IMR-90 (cell line): Measurements from ENCODE around the gene CYP2R1. TPM values are rescaled to one million over a fixed set of nuclear protein-coding genes. Genes with fewer than 3 reads are reported as not detected.
A peak's percentile ranks its signal among the peaks of the same experiment; 100 is the strongest.

Source experiments
- ATAC-seq: fragments of 200-7000 bp; cut with Tn5 transposase; 2 replicates; pipeline ENCODE4 v1.9.1; 2020; ENCODE audit warnings: low read depth, mild to moderate bottlenecking, moderate library complexity
- Bru-seq: library from RNA; stranded (reverse); fragments of 400-500 nt; gene quantifications from one replicate; lab custom pipeline; 2021; lab: Mats Ljungman, UMichigan
- BruChase-seq, 2 experiments: library from RNA; stranded (reverse); fragments of 400-500 nt; gene quantifications; one replicate each; lab custom pipeline; 2021; lab: Mats Ljungman, UMichigan
- BruUV-seq: library from RNA; stranded (reverse); fragments of 400-500 nt; replicated peaks from 2 replicates; lab custom pipeline; 2021; lab: Mats Ljungman, UMichigan
- CTCF ChIA-PET: fragments of 300-600 bp; formaldehyde crosslinking; extraction: SDS; loops from one replicate; lab custom pipeline; 2021; ENCODE audit warnings: antibody characterized with exemption; lab: Yijun Ruan, JAX
- POLR2A ChIA-PET: fragments of 300-600 bp; sonication (Branson Sonifier 250); formaldehyde crosslinking; loops from one replicate; lab custom pipeline; 2022; ENCODE audit warnings: antibody characterized with exemption; ENCODE audit not compliant: unreplicated experiment; lab: Charles Lee
- DNase-seq: peaks from one replicate; pipeline ENCODE4 v3.0.0; 2013
- H2AFZ ChIP-seq: replicated peaks from 2 replicates; pipeline ENCODE3; 2013; ENCODE audit warnings: low read length, mild to moderate bottlenecking; ENCODE audit not compliant: poor library complexity
- H2AK5ac ChIP-seq: 2 replicates; pipeline ENCODE4 v1.6.1; 2013; ENCODE audit warnings: low read depth, low read length, inconsistent platforms
- H2AK9ac ChIP-seq: replicated peaks from 2 replicates; pipeline ENCODE3; 2013; ENCODE audit warnings: mild to moderate bottlenecking, low read depth, low read length, moderate library complexity; ENCODE audit not compliant: poor library complexity
- H2BK120ac ChIP-seq: 2 replicates; pipeline ENCODE4 v1.6.1; 2013; ENCODE audit warnings: low read depth, low read length, inconsistent platforms
- H2BK15ac ChIP-seq: 3 replicates; pipeline ENCODE4 v1.6.1; 2013; ENCODE audit warnings: low read depth, low read length, inconsistent platforms
- H2BK20ac ChIP-seq: 2 replicates; pipeline ENCODE4 v1.6.1; 2013; ENCODE audit warnings: low read depth, mild to moderate bottlenecking, inconsistent platforms, low read length, moderate library complexity
- H2BK5ac ChIP-seq: 2 replicates; pipeline ENCODE4 v1.6.1; 2013; ENCODE audit warnings: mild to moderate bottlenecking, low read depth, low read length, inconsistent platforms; ENCODE audit not compliant: poor library complexity, severe bottlenecking
- H3K14ac ChIP-seq: replicated peaks from 2 replicates; pipeline ENCODE4 v1.6.1; 2013; ENCODE audit warnings: low read depth, low read length, inconsistent platforms
- H3K18ac ChIP-seq: 2 replicates; pipeline ENCODE4 v1.6.1; 2013; ENCODE audit warnings: low read depth, low read length, control low read depth
- H3K23ac ChIP-seq: 2 replicates; pipeline ENCODE4 v1.6.1; 2013; ENCODE audit warnings: low read depth, low read length, inconsistent platforms
- H3K27ac ChIP-seq: 2 replicates; pipeline ENCODE4 v1.5.1; 2013; ENCODE audit warnings: mild to moderate bottlenecking, control low read depth, low read length; ENCODE audit not compliant: insufficient read depth
- H3K27me3 ChIP-seq: 2 replicates; pipeline ENCODE4 v1.6.1; 2013; ENCODE audit warnings: low read length; ENCODE audit not compliant: control insufficient read depth, insufficient read depth
- H3K36me3 ChIP-seq: 2 replicates; pipeline ENCODE4 v1.6.1; 2013; ENCODE audit warnings: low read length, mixed read lengths; ENCODE audit not compliant: control insufficient read depth, insufficient read depth
- H3K4ac ChIP-seq: 2 replicates; pipeline ENCODE4 v1.6.1; 2013; ENCODE audit warnings: low read depth, low read length, inconsistent platforms
- H3K4me1 ChIP-seq: 2 replicates; pipeline ENCODE4 v1.6.1; 2013; ENCODE audit warnings: low read length, mixed read lengths; ENCODE audit not compliant: control insufficient read depth, insufficient read depth
- H3K4me2 ChIP-seq: 2 replicates; pipeline ENCODE4 v1.6.1; 2013; ENCODE audit warnings: low read depth, mild to moderate bottlenecking, control low read depth, low read length, moderate library complexity
- H3K4me3 ChIP-seq: 2 replicates; pipeline ENCODE4 v1.5.1; 2013; ENCODE audit warnings: low read depth, mild to moderate bottlenecking, control low read depth, low read length, moderate library complexity; ENCODE audit not compliant: insufficient read depth
- H3K56ac ChIP-seq: 2 replicates; pipeline ENCODE4 v1.6.1; 2013; ENCODE audit warnings: low read length, inconsistent platforms; ENCODE audit not compliant: insufficient read depth; ENCODE audit errors: extremely low read depth
- H3K79me1 ChIP-seq, 2 experiments: 2 replicates each; pipeline ENCODE4 v1.6.1; 2013; ENCODE audit warnings: low read length in 2 of 2, inconsistent platforms in 1 of 2, low read depth in 1 of 2
- H3K9ac ChIP-seq: 2 replicates; pipeline ENCODE4 v1.6.1; 2013; ENCODE audit warnings: low read depth, low read length, control low read depth
- H3K9me1 ChIP-seq: 2 replicates; pipeline ENCODE4 v1.6.1; 2013; ENCODE audit warnings: low read length, inconsistent platforms; ENCODE audit not compliant: insufficient read depth
- H3K9me3 ChIP-seq: 2 replicates; pipeline ENCODE4 v1.6.1; 2013; ENCODE audit warnings: low read length; ENCODE audit not compliant: control insufficient read depth, insufficient read depth
- H4K20me1 ChIP-seq: 2 replicates; pipeline ENCODE4 v1.6.1; 2013; ENCODE audit warnings: low read length, inconsistent platforms; ENCODE audit not compliant: insufficient read depth
- H4K5ac ChIP-seq: 2 replicates; pipeline ENCODE4 v1.6.1; 2013; ENCODE audit warnings: mild to moderate bottlenecking, low read depth, low read length, control low read depth
- H4K8ac ChIP-seq, 2 experiments: 2 replicates each; pipeline ENCODE4 v1.6.1; 2013; ENCODE audit warnings: low read depth in 2 of 2, low read length in 2 of 2, control low read depth in 1 of 2, inconsistent platforms in 1 of 2
- H4K91ac ChIP-seq: 2 replicates; pipeline ENCODE4 v1.6.1; 2013; ENCODE audit warnings: low read depth, low read length, inconsistent platforms; ENCODE audit not compliant: insufficient read depth
- MAZ ChIP-seq: IDR thresholded peaks from 2 replicates; pipeline ENCODE4 v1.6.1; 2012; ENCODE audit warnings: low read depth, mild to moderate bottlenecking, low read length, improper control_type of control experiment, moderate library complexity, borderline replicate concordance
- RFX5 ChIP-seq: IDR thresholded peaks from 2 replicates; pipeline ENCODE4 v1.8.0; 2012; ENCODE audit warnings: low read depth, mild to moderate bottlenecking, low read length, moderate library complexity
- WGBS, 2 experiments: methylation state at CpG; one replicate each; pipeline versions ENCODE4 v1.1.5 to v1.1.7; 2013; ENCODE audit warnings: missing lambda C conversion rate in 2 of 2; ENCODE audit not compliant: insufficient read length in 1 of 2; ENCODE audit errors: extremely low coverage in 2 of 2; 5-methylcytosine and 5-hydroxymethylcytosine counted together
- dilution Hi-C: fragments of 300-500 bp; cut with HindIII; formaldehyde crosslinking; loops from one replicate; pipeline ENCODE4 v1.14.3; 2018; ENCODE audit warnings: low sequenced_read_pairs; ENCODE audit not compliant: unreplicated experiment
- in situ Hi-C: fragments of 300-500 bp; cut with MboI; formaldehyde crosslinking; loops from 3 replicates; pipeline ENCODE4 v1.14.3; 2019; ENCODE audit warnings: low sequenced_read_pairs, inconsistent platforms, mixed read lengths
- intact Hi-C: fragments of 100-400 bp; cut with micrococcal nuclease; formaldehyde crosslinking; loops from 2 replicates; pipeline ENCODE4 v1.10.0; 2022
- long read RNA-seq: library from polyadenylated mRNA; unstranded; transcript quantifications from one replicate; pipeline ENCODE4 v2.0.0, GENCODE V29; 2021; ENCODE audit not compliant: unreplicated experiment
- polyA plus RNA-seq, 3 experiments: library from polyadenylated mRNA; depleted of rRNA; stranded (reverse); fragments of >200 nt; gene quantifications; 2 replicates each; pipeline ENCODE4 v1.2.3, GENCODE V29; 2012; ENCODE audit warnings: low replicate concordance in 1 of 3
- total RNA-seq: library from RNA; depleted of rRNA; stranded (reverse); fragments of >200 nt; gene quantifications from 2 replicates; pipeline ENCODE4 v1.2.3, GENCODE V29; 2012; rRNA removed

The CYP2R1 gene, protein sequence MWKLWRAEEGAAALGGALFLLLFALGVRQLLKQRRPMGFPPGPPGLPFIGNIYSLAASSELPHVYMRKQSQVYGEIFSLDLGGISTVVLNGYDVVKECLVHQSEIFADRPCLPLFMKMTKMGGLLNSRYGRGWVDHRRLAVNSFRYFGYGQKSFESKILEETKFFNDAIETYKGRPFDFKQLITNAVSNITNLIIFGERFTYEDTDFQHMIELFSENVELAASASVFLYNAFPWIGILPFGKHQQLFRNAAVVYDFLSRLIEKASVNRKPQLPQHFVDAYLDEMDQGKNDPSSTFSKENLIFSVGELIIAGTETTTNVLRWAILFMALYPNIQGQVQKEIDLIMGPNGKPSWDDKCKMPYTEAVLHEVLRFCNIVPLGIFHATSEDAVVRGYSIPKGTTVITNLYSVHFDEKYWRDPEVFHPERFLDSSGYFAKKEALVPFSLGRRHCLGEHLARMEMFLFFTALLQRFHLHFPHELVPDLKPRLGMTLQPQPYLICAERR
- 5.2 and 5.6 TPM in 2 replicates for total RNA-seq
- 4.7 and 5.3 TPM in 2 replicates for polyA plus RNA-seq (2012; rRNA removed)
- 0.78 and 0.99 TPM in 2 replicates for polyA plus RNA-seq (2012; cell fraction: cytosol; rRNA removed)
- polyA plus RNA-seq (2012; cell fraction: nucleus; rRNA removed; ENCODE audit: low replicate concordance): 3.6 and 25.3 TPM in 2 replicates
- Bru-seq, nascent RNA: percentile 53 among the genes with signal in this experiment
- BruChase-seq, experiment 1, labeled RNA remaining after a 6-hour chase: percentile 44 among the genes with signal in this experiment
- percentile 52 among the genes with signal in this experiment for BruChase-seq, experiment 2, labeled RNA remaining after a 2-hour chase
- long read RNA-seq, partial matches to known transcripts: 0 of 6 reads
- long read RNA-seq, other reads (novel, unspliced or antisense): 4 of 6 reads

DNA sequence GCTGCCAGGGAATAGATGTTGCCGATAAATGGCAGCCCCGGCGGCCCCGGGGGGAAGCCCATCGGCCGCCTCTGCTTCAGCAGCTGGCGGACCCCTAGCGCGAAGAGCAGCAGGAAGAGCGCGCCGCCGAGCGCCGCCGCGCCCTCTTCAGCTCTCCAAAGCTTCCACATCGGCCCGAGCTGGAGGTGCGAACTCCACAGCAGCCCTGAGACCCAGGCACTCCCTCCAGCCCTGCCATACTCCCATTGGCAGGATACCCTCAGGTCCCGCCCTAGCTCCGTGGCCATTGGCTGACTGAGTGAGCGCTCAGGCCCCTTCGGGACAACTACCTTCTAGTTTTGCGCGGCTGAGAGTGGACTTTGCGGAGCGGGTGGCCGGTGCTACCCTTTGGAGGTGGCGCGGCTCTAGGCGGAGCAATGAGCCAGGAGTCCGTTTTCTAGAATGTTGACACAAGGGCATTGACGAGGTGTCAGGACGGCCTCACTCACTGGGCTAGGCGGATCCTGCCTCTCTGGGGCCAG is at the start of gene CYP2R1:
TSS of gene CYP2R1 (minus strand) at position 196 of the 521 bp plus-strand sequence. CDS start at position 170, 26 bp downstream.
- H3K9me3 ChIP-seq: no peaks in the 10 kb centered on the region
- ChIA-PET POLR2A (interaction anchor here (0.7 kb wide), 1 partner anchor 314 kb away, joined by 3 read pairs; no protein-coding TSS in a partner anchor), CTCF (interaction anchor here (0.8 to 1.1 kb wide), 2 partner anchors 17 to 162 kb away, joined by 3 to 11 read pairs; no protein-coding TSS in a partner anchor)
- no peaks in the 10 kb centered on the region for H4K20me1 ChIP-seq
- H3K79me1 ChIP-seq: peaks cover 0 to 7% of the 10 kb centered on the region in 2 experiments; a peak in 2 of 4 replicates
- no peak within 1 kb of the TSS for H2AK5ac ChIP-seq
- no peak within 1 kb of the TSS for H2BK5ac ChIP-seq
- no peak within 1 kb of the TSS for H2BK120ac ChIP-seq
- no peak within 1 kb of the TSS for H2BK20ac ChIP-seq
- 0 out of 2 replicates have a peak within 1 kb of the TSS, but pooled peaks have one; percentile 47 for H3K4ac ChIP-seq
- no peak within 1 kb of the TSS for H4K5ac ChIP-seq
- no peak for TF ChIP-seq RFX5
- TF ChIP-seq MAZ: peak; percentile 44; the same call in 1 of the 2 replicates
- peak within 1 kb of the TSS; percentile 45 for H3K9ac ChIP-seq
- no peaks in the 10 kb centered on the region; the same call in none of the 2 replicates for H3K27me3 ChIP-seq
- DNase-seq (peak; percentile 95), ATAC-seq (peak; percentile 98)
- no peaks in the 10 kb centered on the region; the same call in 1 of the 2 replicates for H3K9me1 ChIP-seq
- WGBS, 2 experiments: 0% methylated on average over 30 of the region's 36 CpGs; no CpG with 5 or more reads in 1 of the 2 experiments
- dilution Hi-C loops (no loop called here), intact Hi-C loops (loop anchor here (1.0 kb wide), 1 partner anchor 372 kb away; the partner anchor contains the start of gene PSMA1), in situ Hi-C loops (loop anchor here (25.0 kb wide), 1 partner anchor 630 kb away; no protein-coding TSS in a partner anchor)
- no TSS peak for BruUV-seq
- no peak within 1 kb of the TSS for H3K56ac ChIP-seq
- H3K4me1 ChIP-seq: peaks cover 3% of the 10 kb centered on the region; the same call in 1 of the 2 replicates
- H4K91ac ChIP-seq: no peak within 1 kb of the TSS
- peak within 1 kb of the TSS; percentile 6 for H3K27ac ChIP-seq
- H3K14ac ChIP-seq: no peak within 1 kb of the TSS
- peak within 1 kb of the TSS; percentile 72; the same call in 1 of the 2 replicates for H3K23ac ChIP-seq
- peak within 1 kb of the TSS; percentile 94 for H3K4me2 ChIP-seq
- peak within 1 kb of the TSS; percentile 90 for H2AFZ ChIP-seq
- peak within 1 kb of the TSS; percentile 22 for H2AK9ac ChIP-seq
- no peak within 1 kb of the TSS for H2BK15ac ChIP-seq
- H3K4me3 ChIP-seq: peak within 1 kb of the TSS; percentile 77
- no peak within 1 kb of the TSS for H3K18ac ChIP-seq
- no peaks in the 10 kb centered on the region for H3K36me3 ChIP-seq
- peak within 1 kb of the TSS in 1 of 2 experiments; percentile 77; a peak in 1 of 4 replicates for H4K8ac ChIP-seq
